ENCODE measurements around the gene ANXA2. TPM values are rescaled to one million over a fixed set of nuclear protein-coding genes. Genes with fewer than 3 reads are reported as not detected.

ANXA2 gene
- total RNA-seq, 1 donor from 2014 or later: 2,658 TPM

- no peak overlapping the region for H3K4me3 ChIP-seq (ENCODE audit: low read depth, low read length)
- no peaks in the 10 kb centered on the region for H3K36me3 ChIP-seq (ENCODE audit: control insufficient read depth, insufficient read depth, low read length)
- DNase-seq (ENCODE audit: low read depth): no peak
- peak; percentile 83 for TF ChIP-seq CTCF (IDR thresholded peaks at IDR 0.05; ENCODE audit: insufficient read depth, low read length, poor library complexity, severe bottlenecking)
- peaks cover 16% of the 10 kb centered on the region for H3K27me3 ChIP-seq (ENCODE audit: control insufficient read depth, insufficient read depth, low read length)
Measured at GRCh38 chr15:60326824-60327654, 70.7 kb downstream of the ANXA2 start.

DNA sequence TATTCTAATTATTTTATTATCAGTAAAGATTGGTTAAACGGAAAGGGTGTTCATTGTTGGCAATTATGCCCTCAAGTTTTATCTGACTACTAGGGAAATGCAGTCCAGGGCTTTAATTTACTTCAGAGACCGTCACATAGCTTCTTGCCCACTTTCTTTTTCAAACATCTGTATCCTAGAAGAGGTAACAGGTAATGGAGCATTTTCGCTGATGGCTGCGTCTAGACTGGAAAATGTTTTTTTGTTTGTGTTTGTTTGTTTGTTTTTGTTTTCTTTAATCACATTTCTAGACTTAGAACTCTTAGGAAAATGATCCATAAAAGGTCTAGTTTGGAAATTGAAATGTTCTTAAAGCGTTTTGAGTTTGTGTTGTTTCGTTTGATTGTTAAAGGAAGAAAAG, 71.4 kb downstream of the ANXA2 start:
- H3K4me3 ChIP-seq (ENCODE audit: low read depth, low read length): no peak overlapping the region
- no peak for TF ChIP-seq CTCF (IDR thresholded peaks at IDR 0.05; ENCODE audit: insufficient read depth, low read length, poor library complexity, severe bottlenecking)
- no peak for DNase-seq (ENCODE audit: low read depth)
- peaks cover 16% of the 10 kb centered on the region for H3K27me3 ChIP-seq (ENCODE audit: control insufficient read depth, insufficient read depth, low read length)
- no peaks in the 10 kb centered on the region for H3K36me3 ChIP-seq (ENCODE audit: control insufficient read depth, insufficient read depth, low read length)

DNA sequence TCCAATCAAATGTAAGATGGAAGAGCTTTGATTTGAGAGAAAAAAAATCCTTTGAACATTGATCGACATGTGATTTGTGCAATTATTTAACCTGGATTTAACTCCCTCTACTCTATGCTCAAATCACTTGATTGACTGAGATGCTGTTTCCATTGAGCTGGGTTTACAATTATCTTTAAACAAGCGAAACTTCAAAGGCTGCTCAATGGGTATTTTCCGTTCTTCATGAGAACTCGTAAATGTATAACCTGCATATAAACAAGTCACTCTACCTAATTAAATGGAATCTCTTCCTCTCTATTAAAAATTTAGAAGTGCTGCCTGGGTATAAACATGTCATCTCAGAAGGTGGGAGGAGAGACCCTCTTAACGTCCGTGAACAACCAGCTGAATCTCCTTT, 71.9 kb downstream of the ANXA2 start:
- TF ChIP-seq CTCF (IDR thresholded peaks at IDR 0.05; ENCODE audit: insufficient read depth, low read length, poor library complexity, severe bottlenecking): no peak
- peaks cover 16% of the 10 kb centered on the region for H3K27me3 ChIP-seq (ENCODE audit: control insufficient read depth, insufficient read depth, low read length)
- no peaks in the 10 kb centered on the region for H3K36me3 ChIP-seq (ENCODE audit: control insufficient read depth, insufficient read depth, low read length)
- no peak overlapping the region for H3K4me3 ChIP-seq (ENCODE audit: low read depth, low read length)
- no peak for DNase-seq (ENCODE audit: low read depth)

GRCh38 chr15:60324706-60325438, 72.9 kb downstream of the ANXA2 start:
- DNase-seq (ENCODE audit: low read depth): no peak
- TF ChIP-seq CTCF (IDR thresholded peaks at IDR 0.05; ENCODE audit: insufficient read depth, low read length, poor library complexity, severe bottlenecking): no peak
- Histone ChIP-seq H3K27me3 (ENCODE audit: control insufficient read depth, insufficient read depth, low read length) (peaks cover 16% of the 10 kb centered on the region), H3K36me3 (ENCODE audit: control insufficient read depth, insufficient read depth, low read length) (no peaks in the 10 kb centered on the region), H3K4me3 (ENCODE audit: low read depth, low read length) (no peak overlapping the region)

DNA sequence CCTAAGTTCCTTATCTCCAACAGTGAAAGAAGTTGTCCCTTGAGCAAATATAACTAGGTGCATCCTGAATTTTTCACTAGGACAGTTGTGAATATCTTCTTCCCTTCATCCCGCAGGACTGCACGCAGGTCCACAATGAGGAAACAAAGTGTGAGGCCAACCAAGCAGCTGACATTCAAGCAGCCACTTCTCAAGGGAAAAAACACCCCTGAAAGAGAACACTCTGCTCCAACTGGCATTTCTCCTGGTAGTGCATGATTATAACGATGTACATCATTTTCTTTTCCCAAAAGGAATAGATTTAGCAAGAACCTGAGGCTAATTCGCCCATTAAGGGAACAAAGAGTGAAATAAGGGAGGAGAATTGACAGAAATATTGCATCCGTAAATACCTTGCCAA, 74.5 kb downstream of the ANXA2 start:
- H3K27me3 ChIP-seq (ENCODE audit: control insufficient read depth, insufficient read depth, low read length): peaks cover 15% of the 10 kb centered on the region
- DNase-seq (ENCODE audit: low read depth): no peak
- no peaks in the 10 kb centered on the region for H3K36me3 ChIP-seq (ENCODE audit: control insufficient read depth, insufficient read depth, low read length)
- TF ChIP-seq CTCF (IDR thresholded peaks at IDR 0.05; ENCODE audit: insufficient read depth, low read length, poor library complexity, severe bottlenecking): no peak
- no peak overlapping the region for H3K4me3 ChIP-seq (ENCODE audit: low read depth, low read length)

All from kidney epithelial cell (primary cell).